ENCODE measurements around the gene POLRMT.

DNA sequence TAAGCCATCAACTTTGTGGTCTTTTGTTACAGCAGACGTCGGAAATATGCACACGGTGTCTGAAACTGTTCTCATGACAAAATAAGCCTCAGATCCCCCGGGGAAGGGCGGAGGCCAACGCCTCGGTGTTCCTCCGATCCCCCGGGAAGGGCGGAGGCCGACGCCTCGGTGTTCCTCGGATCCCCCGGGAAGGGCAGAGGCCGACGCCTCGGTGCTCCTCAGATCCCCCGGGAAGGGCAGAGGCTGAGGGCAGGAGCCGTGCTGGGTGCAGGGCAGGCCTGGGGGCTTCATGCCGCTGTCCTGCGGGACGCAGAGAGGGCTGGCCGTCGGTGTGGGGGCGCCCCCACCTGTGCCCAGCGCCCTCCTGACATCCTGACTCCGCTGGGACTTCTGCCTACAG, 11.0 kb upstream of the POLRMT start:
- no peak for TF ChIP-seq CTCF (IDR thresholded peaks at IDR 0.05)
- no peak for TF ChIP-seq EP300 (IDR thresholded peaks at IDR 0.05)
- no peak for TF ChIP-seq POLR2A (IDR thresholded peaks at IDR 0.05)
